SK-N-SH (cell line): ENCODE measurements around the gene DTD2. TPM values are rescaled to one million over a fixed set of nuclear protein-coding genes. Genes with fewer than 3 reads are reported as not detected.

Source experiments
- CTCF ChIA-PET: fragments of 300-600, 350-600 bp; formaldehyde crosslinking; extraction: SDS; loops from one replicate; lab custom pipeline; 2021; lab: Yijun Ruan, JAX
- POLR2A ChIA-PET: fragments of 350-600 bp; sonication (Branson Sonifier 250); formaldehyde crosslinking; extraction: SDS; loops from one replicate; lab custom pipeline; 2020; ENCODE audit warnings: antibody characterized with exemption, inconsistent platforms; lab: Yijun Ruan, JAX
- DNase-seq: peaks from one replicate; pipeline ENCODE4 v3.0.0; 2012
- H2AFZ ChIP-seq: fragments of 200-600 bp; sonication (generic); 2 replicates; pipeline ENCODE4 v1.8.1; 2016; ENCODE audit warnings: antibody characterized with exemption, mild to moderate bottlenecking, low read depth
- H3F3A ChIP-seq: fragments of 200-600 bp; sonication (generic); replicated peaks from 2 replicates; pipeline ENCODE3; 2016; ENCODE audit warnings: antibody characterized with exemption, mild to moderate bottlenecking; ENCODE audit not compliant: insufficient read depth
- H3K27ac ChIP-seq, 2 experiments: fragments of 200-500 bp in 1 of 2; fragments of 200-600 bp in 1 of 2; sonication (Bioruptor generic) in 1 of 2; sonication (generic), shearing (Covaris generic) in 1 of 2; 2 replicates each; pipeline versions ENCODE4 v1.5.1 to v1.6.1; 2014 to 2016; ENCODE audit warnings: low read depth in 2 of 2, inconsistent platforms in 1 of 2, low read length in 1 of 2, mild to moderate bottlenecking in 1 of 2, mixed read lengths in 1 of 2
- H3K27me3 ChIP-seq: fragments of 200-600 bp; sonication (generic), shearing (Covaris generic); 2 replicates; pipeline ENCODE4 v1.6.1; 2016; ENCODE audit warnings: mixed run types; ENCODE audit not compliant: insufficient read depth
- H3K36me3 ChIP-seq, 2 experiments: fragments of 200-500 bp in 1 of 2; fragments of 200-600 bp in 1 of 2; sonication (Bioruptor generic) in 1 of 2; sonication (generic) in 1 of 2; replicated peaks in 1 of 2; 2 replicates each; pipeline versions ENCODE3 to v1.5.1; 2014 to 2016; ENCODE audit warnings: low read length in 1 of 2, mild to moderate bottlenecking in 1 of 2; ENCODE audit not compliant: insufficient read depth in 2 of 2, control insufficient read depth in 1 of 2
- H3K4me1 ChIP-seq, 2 experiments: fragments of 200-500 bp in 1 of 2; fragments of 200-600 bp in 1 of 2; sonication (Bioruptor generic) in 1 of 2; sonication (generic), shearing (Covaris generic) in 1 of 2; 2 replicates each; pipeline versions ENCODE4 v1.5.1 to v1.6.1; 2014 to 2016; ENCODE audit warnings: low read depth in 1 of 2, low read length in 1 of 2, mixed run types in 1 of 2; ENCODE audit not compliant: insufficient read depth in 2 of 2, control insufficient read depth in 1 of 2
- H3K4me2 ChIP-seq: fragments of 200-600 bp; sonication (generic), shearing (Covaris generic); 2 replicates; pipeline ENCODE4 v1.6.1; 2017; ENCODE audit warnings: mixed run types
- H3K4me3 ChIP-seq, 2 experiments: fragments of 200-500 bp in 1 of 2; fragments of 200-600 bp in 1 of 2; sonication (Bioruptor generic) in 1 of 2; sonication (generic), shearing (Covaris generic) in 1 of 2; 2 replicates each; pipeline versions ENCODE4 v1.5.1 to v1.8.1; 2014 to 2016; ENCODE audit warnings: low read depth in 2 of 2, inconsistent platforms in 1 of 2, low read length in 1 of 2, mild to moderate bottlenecking in 1 of 2, mixed read lengths in 1 of 2, moderate library complexity in 1 of 2
- H3K79me2 ChIP-seq: fragments of 200-600 bp; sonication (generic); 2 replicates; pipeline ENCODE4 v1.8.1; 2017; ENCODE audit warnings: mild to moderate bottlenecking; ENCODE audit not compliant: insufficient read depth
- H3K9ac ChIP-seq: fragments of 200-600 bp; sonication (generic); 2 replicates; pipeline ENCODE4 v1.6.1; 2017; ENCODE audit warnings: mixed run types
- H3K9me2 ChIP-seq: fragments of 200-600 bp; sonication (generic); 2 replicates; pipeline ENCODE4 v1.6.1; 2017; ENCODE audit warnings: mixed run types
- H3K9me3 ChIP-seq: fragments of 200-600 bp; sonication (generic); 2 replicates; pipeline ENCODE4 v1.6.1; 2017; ENCODE audit warnings: mixed run types, mild to moderate bottlenecking, moderate library complexity
- H4K20me1 ChIP-seq: fragments of 200-600 bp; sonication (generic); 2 replicates; pipeline ENCODE4 v1.6.1; 2017; ENCODE audit warnings: mild to moderate bottlenecking, mixed run types; ENCODE audit not compliant: insufficient read depth
- CHD2 ChIP-seq: fragments of 150-350 bp; IDR thresholded peaks from 2 replicates; pipeline ENCODE4 v1.6.1; 2018; ENCODE audit warnings: low read length; ENCODE audit not compliant: partially characterized antibody
- CTCF ChIP-seq: fragments of 200-600 bp; sonication (generic); IDR thresholded peaks from 2 replicates; pipeline ENCODE4 v1.6.1; 2017; ENCODE audit warnings: antibody characterized with exemption, mild to moderate bottlenecking, moderate library complexity
- EP300 ChIP-seq, 2 experiments: IDR thresholded peaks; 2 replicates each; pipeline versions ENCODE4 v1.4.0 to v1.6.1; 2012; ENCODE audit warnings: borderline replicate concordance in 1 of 2, low read depth in 1 of 2, low read length in 1 of 2
- EZH2phosphoT487 ChIP-seq: fragments of 200-600 bp; sonication (generic); IDR thresholded peaks from 2 replicates; pipeline ENCODE4 v1.6.1; 2017; ENCODE audit warnings: low read depth, mixed run types, mild to moderate bottlenecking, antibody characterized with exemption, moderate library complexity, borderline replicate concordance
- FOSL2 ChIP-seq: IDR thresholded peaks from 2 replicates; pipeline ENCODE4 v1.4.0; 2012; ENCODE audit warnings: low read depth, mild to moderate bottlenecking, moderate library complexity, borderline replicate concordance
- FOXJ3 ChIP-seq: sonication (generic); formaldehyde crosslinking; IDR thresholded peaks from 2 replicates; pipeline ENCODE4 v1.5.1; 2020; ENCODE audit warnings: mild to moderate bottlenecking, missing genetic modification reagents
- GATA2 ChIP-seq: sonication (generic); formaldehyde crosslinking; IDR thresholded peaks from 2 replicates; pipeline ENCODE4 v1.5.0; 2020; ENCODE audit warnings: mild to moderate bottlenecking, missing genetic modification reagents
- MAX ChIP-seq: IDR thresholded peaks from 2 replicates; pipeline ENCODE4 v1.4.0; 2012; ENCODE audit warnings: low read depth
- MEF2A ChIP-seq: IDR thresholded peaks from 2 replicates; pipeline ENCODE4 v1.4.0; 2012; ENCODE audit warnings: low read depth, borderline replicate concordance
- NFIC ChIP-seq: IDR thresholded peaks from 2 replicates; pipeline ENCODE4 v1.4.0; 2012; ENCODE audit warnings: borderline replicate concordance
- REST ChIP-seq: IDR thresholded peaks from 2 replicates; pipeline ENCODE4 v1.6.1; 2012; ENCODE audit warnings: mild to moderate bottlenecking, low read depth, low read length, moderate library complexity
- SIN3A ChIP-seq: IDR thresholded peaks from 2 replicates; pipeline ENCODE4 v1.6.1; 2012; ENCODE audit warnings: low read depth, mild to moderate bottlenecking, low read length, moderate library complexity, borderline replicate concordance
- TCF12 ChIP-seq: IDR thresholded peaks from 2 replicates; pipeline ENCODE4 v1.4.0; 2012
- TEAD4 ChIP-seq: IDR thresholded peaks from 2 replicates; pipeline ENCODE4 v1.4.0; 2012; ENCODE audit warnings: mild to moderate bottlenecking, borderline replicate concordance; ENCODE audit not compliant: insufficient read depth
- USF2 ChIP-seq: fragments of 150-350 bp; IDR thresholded peaks from 2 replicates; pipeline ENCODE4 v1.6.1; 2017; ENCODE audit warnings: antibody characterized with exemption, low read length, low read depth, borderline replicate concordance
- WGBS: methylation state at CpG from one replicate; pipeline ENCODE4 v1.1.6; 2017; ENCODE audit warnings: low lambda C conversion rate; 5-methylcytosine and 5-hydroxymethylcytosine counted together
- polyA plus RNA-seq, 3 experiments: library from polyadenylated mRNA; depleted of rRNA; stranded (reverse); fragments of >200 nt; gene quantifications; 2 replicates each; pipeline ENCODE4 v1.2.3, GENCODE V29; 2012

Gene DTD2
- polyA plus RNA-seq, 1 of the 3 experiments (the other 2 are of a cell fraction) = 10.5 TPM

GRCh38 chr14:31457665-31458659 is 656 bp upstream of the DTD2 start:
- H2AFZ ChIP-seq = peak overlapping the region; percentile 97
- no peaks in the 10 kb centered on the region for H4K20me1 ChIP-seq
- H3K4me1 ChIP-seq = peaks cover 12 to 13% of the 10 kb centered on the region in 2 experiments; a peak in 2 of 4 replicates
- no peaks in the 10 kb centered on the region for H3K36me3 ChIP-seq
- no peaks in the 10 kb centered on the region for H3K9me3 ChIP-seq
- TF ChIP-seq TCF12 (no peak), MAX (no peak), GATA2 (CRISPR knock-in tag) (no peak), REST (no peak), CTCF (no peak), NFIC (no peak), MEF2A (no peak), TEAD4 (no peak), FOSL2 (no peak), FOXJ3 (CRISPR knock-in tag) (no peak), CHD2 (no peak), EZH2phosphoT487 (no peak), EP300 (IDR thresholded peaks at IDR 0.05; ENCODE audit: borderline replicate concordance in 1 of 2, low read depth in 1 of 2, low read length in 1 of 2) (no peak), SIN3A (no peak), USF2 (no peak)
- POLR2A ChIA-PET = interaction anchor here (0.6 to 1.8 kb wide), 3 partner anchors 38 to 620 kb away, joined by 3 to 15 read pairs (median 3); partner anchors contain the start of gene HEATR5A
- CTCF ChIA-PET = interaction anchor here (0.6 to 1.9 kb wide), 10 partner anchors 23 to 1079 kb away, joined by 3 to 5 read pairs (median 3); partner anchors contain the start of genes HEATR5A and HECTD1
- H3K27me3 ChIP-seq = no peaks in the 10 kb centered on the region
- DNase-seq = no peak
- peaks cover 25% of the 10 kb centered on the region for H3K79me2 ChIP-seq
- H3K4me3 ChIP-seq = peak overlapping the region; percentile 64 to 77; a peak in 3 of 4 replicates
- H3K27ac ChIP-seq = peak overlapping the region; percentile 71 to 77; a peak in 3 of 4 replicates
- peak overlapping the region; percentile 79; the same call in 1 of the 2 replicates for H3K4me2 ChIP-seq
- H3K9ac ChIP-seq = peak overlapping the region; percentile 23; the same call in 1 of the 2 replicates
- no peaks in the 10 kb centered on the region for H3F3A ChIP-seq
- 55% methylated on average over 11 of the region's 11 CpGs for WGBS
- no peaks in the 10 kb centered on the region for H3K9me2 ChIP-seq
